GM23338 (cell line): ENCODE data around the gene NUDT9. TPM values are rescaled to one million over a fixed set of nuclear protein-coding genes. Genes with fewer than 3 reads are reported as not detected.

Source experiments
- ATAC-seq: fragments of 200-7000 bp; cut with Tn5 transposase; 3 replicates; pipeline ENCODE4 v1.9.1; 2020
- DNase-seq: peaks from one replicate; pipeline ENCODE4 v3.0.0-alpha.2; 2015; ENCODE audit warnings: low spot score
- H2AFZ ChIP-seq: fragments of 200-600 bp; sonication (generic); 2 replicates; pipeline ENCODE4 v1.8.0; 2016; ENCODE audit warnings: antibody characterized with exemption, mild to moderate bottlenecking, moderate library complexity
- H3F3A ChIP-seq: fragments of 200-600 bp; sonication (generic); replicated peaks from 2 replicates; pipeline ENCODE4 v1.8.0; 2017; ENCODE audit warnings: antibody characterized with exemption, mixed run types, low read depth
- H3K27ac ChIP-seq: fragments of 200-600 bp; sonication (generic); 2 replicates; pipeline ENCODE4 v1.6.1; 2016; ENCODE audit warnings: low read depth
- H3K27me3 ChIP-seq: fragments of 200-600 bp; sonication (generic); 2 replicates; pipeline ENCODE4 v1.8.0; 2016; ENCODE audit warnings: mild to moderate bottlenecking, mixed run types, moderate library complexity; ENCODE audit not compliant: insufficient read depth
- H3K36me3 ChIP-seq: fragments of 200-600 bp; sonication (generic); 2 replicates; pipeline ENCODE4 v1.8.0; 2016; ENCODE audit warnings: mild to moderate bottlenecking; ENCODE audit not compliant: insufficient read depth
- H3K4me1 ChIP-seq: fragments of 200-600 bp; sonication (generic); 2 replicates; pipeline ENCODE4 v1.8.0; 2016; ENCODE audit warnings: mild to moderate bottlenecking, moderate library complexity; ENCODE audit not compliant: insufficient read depth
- H3K4me2 ChIP-seq: fragments of 200-600 bp; sonication (generic); 2 replicates; pipeline ENCODE4 v1.7.1; 2017; ENCODE audit warnings: mixed run types
- H3K4me3 ChIP-seq: fragments of 200-600 bp; sonication (generic); 2 replicates; pipeline ENCODE4 v1.6.1; 2016; ENCODE audit warnings: mixed run types
- H3K79me2 ChIP-seq: fragments of 200-600 bp; sonication (generic); replicated peaks from 2 replicates; pipeline ENCODE4 v1.8.0; 2017; ENCODE audit warnings: mild to moderate bottlenecking; ENCODE audit not compliant: insufficient read depth
- H3K9me2 ChIP-seq: fragments of 200-600 bp; sonication (generic); 2 replicates; pipeline ENCODE4 v1.8.0; 2017; ENCODE audit not compliant: insufficient read depth
- H4K20me1 ChIP-seq: fragments of 200-600 bp; sonication (generic); replicated peaks from 2 replicates; pipeline ENCODE4 v1.8.0; 2017; ENCODE audit warnings: mild to moderate bottlenecking; ENCODE audit not compliant: insufficient read depth
- H3K27ac Mint-ChIP-seq: 2 replicates; pipeline ENCODE4 v1.8.0; 2020; ENCODE audit warnings: inconsistent platforms, mild to moderate bottlenecking, moderate library complexity, mixed read lengths
- H3K27me3 Mint-ChIP-seq: 3 replicates; pipeline ENCODE4 v1.8.0; 2022; ENCODE audit warnings: low read depth, mild to moderate bottlenecking, moderate library complexity, mixed read lengths, inconsistent platforms; ENCODE audit not compliant: insufficient read depth, poor library complexity
- H3K36me3 Mint-ChIP-seq: 3 replicates; pipeline ENCODE4 v1.8.0; 2021; ENCODE audit warnings: low read depth, mild to moderate bottlenecking, inconsistent platforms, moderate library complexity, mixed read lengths
- H3K4me1 Mint-ChIP-seq: 3 replicates; pipeline ENCODE4 v1.8.0; 2020; ENCODE audit warnings: mild to moderate bottlenecking, inconsistent platforms, mixed read lengths
- H3K4me3 Mint-ChIP-seq: 3 replicates; pipeline ENCODE4 v1.8.0; 2021; ENCODE audit warnings: moderate library complexity, mild to moderate bottlenecking, inconsistent platforms, mixed read lengths
- H3K9me3 Mint-ChIP-seq: 3 replicates; pipeline ENCODE4 v1.8.0; 2020; ENCODE audit warnings: moderate library complexity, mild to moderate bottlenecking, inconsistent platforms, mixed read lengths
- CREB1 ChIP-seq: fragments of 250-450 bp; sonication (Bioruptor Pico); IDR thresholded peaks from 2 replicates; pipeline ENCODE4 v1.5.0; 2020; ENCODE audit warnings: low read depth, mild to moderate bottlenecking, moderate library complexity
- EZH2 ChIP-seq: fragments of 200-600 bp; sonication (generic); IDR thresholded peaks from one replicate; pipeline ENCODE4 v1.8.0; 2017; ENCODE audit warnings: antibody characterized with exemption, mild to moderate bottlenecking, low read depth; ENCODE audit not compliant: unreplicated experiment
- EZH2phosphoT487 ChIP-seq: fragments of 200-600 bp; sonication (generic); IDR thresholded peaks from one replicate; pipeline ENCODE4 v1.8.1; 2018; ENCODE audit warnings: antibody characterized with exemption; ENCODE audit not compliant: unreplicated experiment
- JUNB ChIP-seq: IDR thresholded peaks from one replicate; pipeline ENCODE4 v1.6.1; 2016; ENCODE audit warnings: antibody characterized with exemption; ENCODE audit not compliant: unreplicated experiment
- POLR2AphosphoS5 ChIP-seq: IDR thresholded peaks from 2 replicates; pipeline ENCODE4 v1.6.1; 2016; ENCODE audit warnings: antibody characterized with exemption, low read depth
- REST ChIP-seq: IDR thresholded peaks from one replicate; pipeline ENCODE4 v1.6.1; 2018; ENCODE audit warnings: antibody characterized with exemption; ENCODE audit not compliant: unreplicated experiment
- STAT1 ChIP-seq: IDR thresholded peaks from one replicate; pipeline ENCODE4 v1.6.1; 2016; ENCODE audit warnings: antibody characterized with exemption; ENCODE audit not compliant: unreplicated experiment
- polyA plus RNA-seq: library from polyadenylated mRNA; unstranded; fragments of >200 nt; fragmentation: Nextera tagmentation; extraction: Ambion mirVana; gene quantifications from 2 replicates; pipeline ENCODE4 v1.2.1, GENCODE V29; 2016
- total RNA-seq: library from RNA; depleted of rRNA; stranded (reverse); fragments of >200 nt; shearing (Covaris generic); gene quantifications from 2 replicates; pipeline ENCODE4 v1.2.3, GENCODE V29; 2014
- TF ChIP-seq, protein P1 (sequence below), 2 experiments: fragments of 200-600 bp in 1 of 2; sonication (generic) in 1 of 2; conservative IDR thresholded peaks; 2 replicates each; pipeline versions ENCODE4 v1.5.1 to v1.6.1; 2016 to 2017; ENCODE audit warnings: antibody characterized with exemption in 2 of 2, low read depth in 2 of 2, mild to moderate bottlenecking in 2 of 2, moderate library complexity in 1 of 2

NUDT9 gene
- total and polyA plus RNA-seq, 2 experiments from 2014 or later: 22.9 to 43.4 TPM

DNA sequence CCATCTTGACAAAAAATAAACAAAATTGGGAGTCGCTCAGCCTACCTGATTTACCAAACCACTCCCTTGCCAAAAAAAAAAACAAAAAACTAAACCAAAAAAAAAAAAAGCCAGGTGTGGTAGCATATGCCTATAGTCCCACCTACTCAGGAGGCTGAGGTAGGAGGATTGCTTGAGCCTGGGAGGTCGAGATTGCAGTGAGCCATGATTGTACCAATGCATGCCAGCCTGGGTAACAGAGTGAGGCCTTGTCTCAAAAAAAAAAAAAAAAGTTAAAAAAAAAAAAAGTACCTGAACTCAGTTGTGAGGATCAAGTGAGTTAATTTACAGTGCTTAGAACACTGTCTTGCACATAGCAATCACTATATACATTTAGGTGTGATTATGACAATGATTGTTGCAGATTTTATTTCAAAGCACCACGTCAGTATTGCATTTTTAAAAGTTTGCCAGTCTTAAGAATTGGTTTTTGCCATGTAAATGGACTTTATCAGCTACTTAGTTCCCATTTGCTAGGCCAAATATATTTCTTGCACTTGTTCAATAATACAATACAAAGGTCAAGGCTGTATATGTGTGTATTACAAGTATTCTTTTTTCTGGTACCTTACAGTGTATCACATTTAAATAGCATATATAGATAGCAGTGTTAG, 4.6 kb downstream of the NUDT9 start (continued):
- TF ChIP-seq REST (no peak), EZH2 (no peak), POLR2AphosphoS5 (no peak), JUNB (no peak)
- TF ChIP-seq, protein P1, sequence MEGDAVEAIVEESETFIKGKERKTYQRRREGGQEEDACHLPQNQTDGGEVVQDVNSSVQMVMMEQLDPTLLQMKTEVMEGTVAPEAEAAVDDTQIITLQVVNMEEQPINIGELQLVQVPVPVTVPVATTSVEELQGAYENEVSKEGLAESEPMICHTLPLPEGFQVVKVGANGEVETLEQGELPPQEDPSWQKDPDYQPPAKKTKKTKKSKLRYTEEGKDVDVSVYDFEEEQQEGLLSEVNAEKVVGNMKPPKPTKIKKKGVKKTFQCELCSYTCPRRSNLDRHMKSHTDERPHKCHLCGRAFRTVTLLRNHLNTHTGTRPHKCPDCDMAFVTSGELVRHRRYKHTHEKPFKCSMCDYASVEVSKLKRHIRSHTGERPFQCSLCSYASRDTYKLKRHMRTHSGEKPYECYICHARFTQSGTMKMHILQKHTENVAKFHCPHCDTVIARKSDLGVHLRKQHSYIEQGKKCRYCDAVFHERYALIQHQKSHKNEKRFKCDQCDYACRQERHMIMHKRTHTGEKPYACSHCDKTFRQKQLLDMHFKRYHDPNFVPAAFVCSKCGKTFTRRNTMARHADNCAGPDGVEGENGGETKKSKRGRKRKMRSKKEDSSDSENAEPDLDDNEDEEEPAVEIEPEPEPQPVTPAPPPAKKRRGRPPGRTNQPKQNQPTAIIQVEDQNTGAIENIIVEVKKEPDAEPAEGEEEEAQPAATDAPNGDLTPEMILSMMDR (conservative IDR thresholded peaks at IDR 0.05; ENCODE audit: low read depth in 2 of 2): no peak

GRCh38 chr4:87427518-87427868, 5.1 kb downstream of the NUDT9 start:
- H3K4me2 ChIP-seq: no peak overlapping the region
- H3K27me3 Mint-ChIP-seq: no peaks in the 10 kb centered on the region
- no peak overlapping the region for H3K27ac ChIP-seq
- ATAC-seq (no peak), DNase-seq (no peak)
- no peaks in the 10 kb centered on the region for H3K27me3 ChIP-seq
- H3K36me3 Mint-ChIP-seq: no peaks in the 10 kb centered on the region
- TF ChIP-seq POLR2AphosphoS5: no peak
- no peak for TF ChIP-seq STAT1
- TF ChIP-seq CREB1: no peak
- TF ChIP-seq, protein P1 (conservative IDR thresholded peaks at IDR 0.05; ENCODE audit: low read depth in 2 of 2): no peak
- TF ChIP-seq EZH2phosphoT487: no peak
- TF ChIP-seq JUNB: no peak
- H3K4me3 Mint-ChIP-seq: no peak overlapping the region
- no peak overlapping the region for H2AFZ ChIP-seq
- H3K27ac Mint-ChIP-seq: no peak overlapping the region; the same call in 1 of the 2 replicates
- H3K4me3 ChIP-seq: no peak overlapping the region
- peaks cover 15% of the 10 kb centered on the region for H3K4me1 ChIP-seq
- peaks cover 29% of the 10 kb centered on the region; the same call in 2 of the 3 replicates for H3K4me1 Mint-ChIP-seq
- H3F3A ChIP-seq: no peaks in the 10 kb centered on the region
- H3K9me3 Mint-ChIP-seq: no peaks in the 10 kb centered on the region
- no peaks in the 10 kb centered on the region for H3K36me3 ChIP-seq
- H3K9me2 ChIP-seq: no peaks in the 10 kb centered on the region
- peaks cover 7% of the 10 kb centered on the region for H4K20me1 ChIP-seq
- peaks cover 96% of the 10 kb centered on the region for H3K79me2 ChIP-seq
